Activated CD4-positive, alpha-beta T cell treated with anti-CD3 and anti-CD28 coated beads for 1 hour (primary cell): ENCODE measurements around the gene SPATC1L.
"Not testable (repeated sequence)": the region's sequence is repeated elsewhere in the genome, so short reads cannot be mapped to it uniquely, and the experiment has no call there.

ENCODE experiments used
- DNase-seq: peaks from one replicate; pipeline ENCODE4 v3.0.0-alpha.2; 2020

The SPATC1L gene

GRCh38 chr21:46199436-46200373 lies 15.4 kb upstream of the SPATC1L start:
- no peak for DNase-seq

GRCh38 chr21:46196733-46197132 lies 12.5 kb upstream of the SPATC1L start:
- DNase-seq: peak; percentile 0

- DNase-seq: peak; percentile 1
Measured at GRCh38 chr21:46195595-46196195, 11.4 kb upstream of the SPATC1L start.

- DNase-seq: peak; percentile 4
Measured at GRCh38 chr21:46194374-46195334, 10.4 kb upstream of the SPATC1L start.

- no peak for DNase-seq
Measured at GRCh38 chr21:46193829-46194373, 9.6 kb upstream of the SPATC1L start.

- no peak for DNase-seq
Measured at GRCh38 chr21:46191686-46192575, 7.7 kb upstream of the SPATC1L start.

- no peak for DNase-seq
Measured at GRCh38 chr21:46191257-46191685, 7.0 kb upstream of the SPATC1L start.

GRCh38 chr21:46190491-46191131 lies 6.4 kb upstream of the SPATC1L start:
- no peak for DNase-seq

- DNase-seq: no peak
Measured at GRCh38 chr21:46189959-46190490, 5.8 kb upstream of the SPATC1L start.

GRCh38 chr21:46189213-46189958 lies 5.1 kb upstream of the SPATC1L start:
- DNase-seq: no peak

- no peak for DNase-seq
Measured at GRCh38 chr21:46188226-46189212, 4.3 kb upstream of the SPATC1L start.

- no peak for DNase-seq
Measured at GRCh38 chr21:46187814-46188213, 3.6 kb upstream of the SPATC1L start.

GRCh38 chr21:46187261-46187660 lies 3.0 kb upstream of the SPATC1L start:
- DNase-seq: no peak

- no peak for DNase-seq
Measured at GRCh38 chr21:46185716-46186115, 1.5 kb upstream of the SPATC1L start.

GRCh38 chr21:46184625-46185555 lies 631 bp upstream of the SPATC1L start:
- peak; percentile 64 for DNase-seq

- not testable (repeated sequence) for DNase-seq
Measured at GRCh38 chr21:46183337-46183909, 836 bp downstream of the SPATC1L start.
